Measurements from ENCODE around the gene AGPAT2.

AGPAT2 gene

GRCh38 chr9:136672431-136673087 is 14.7 kb downstream of the AGPAT2 start:
- no peak for DNase-seq

GRCh38 chr9:136671646-136672430 is 15.4 kb downstream of the AGPAT2 start:
- no peak for DNase-seq

- DNase-seq = no peak
These were observed 16.0 kb downstream of the AGPAT2 start for GRCh38 chr9:136671254-136671614.

- no peak for DNase-seq
These were observed 16.5 kb downstream of the AGPAT2 start for GRCh38 chr9:136670576-136671253.

- DNase-seq = no peak
These were observed 17.3 kb downstream of the AGPAT2 start for GRCh38 chr9:136669791-136670464.

- DNase-seq = no peak
These were observed 18.1 kb downstream of the AGPAT2 start for GRCh38 chr9:136668983-136669790.

- no peak for DNase-seq
These were observed 19.1 kb downstream of the AGPAT2 start for GRCh38 chr9:136667940-136668760.

- no peak for DNase-seq
These were observed 19.9 kb downstream of the AGPAT2 start for GRCh38 chr9:136667214-136667939.

GRCh38 chr9:136666372-136667213 is 20.7 kb downstream of the AGPAT2 start:
- DNase-seq = no peak

- DNase-seq = no peak
These were observed 21.4 kb downstream of the AGPAT2 start for GRCh38 chr9:136665704-136666371.

GRCh38 chr9:136665111-136665703 is 22.1 kb downstream of the AGPAT2 start:
- DNase-seq = no peak

GRCh38 chr9:136664000-136664915 is 23.0 kb downstream of the AGPAT2 start:
- no peak for DNase-seq

- no peak for DNase-seq
These were observed 24.3 kb downstream of the AGPAT2 start, which contains the start of gene EGFL7 for GRCh38 chr9:136662656-136663581. TSS of gene EGFL7 (plus strand) at chr9:136662916. CDS start at chr9:136668283, 5,367 bp downstream.

- no peak for DNase-seq
These were observed 25.0 kb downstream of the AGPAT2 start for GRCh38 chr9:136662326-136662655.

GRCh38 chr9:136661641-136662325 is 25.5 kb downstream of the AGPAT2 start:
- no peak for DNase-seq

- DNase-seq = no peak
These were observed 26.2 kb downstream of the AGPAT2 start for GRCh38 chr9:136660971-136661550.
